GM23248 (cell line): ENCODE data around the gene LRBA.

Experiments used
- EZH2 ChIP-seq: fragments of 200-600 bp; sonication (generic); IDR thresholded peaks from 2 replicates; pipeline ENCODE4 v1.6.1; 2018; ENCODE audit warnings: antibody characterized with exemption, mild to moderate bottlenecking; ENCODE audit not compliant: insufficient read depth, poor library complexity, severe bottlenecking
- EZH2phosphoT487 ChIP-seq: fragments of 200-600 bp; sonication (generic); IDR thresholded peaks from 2 replicates; pipeline ENCODE4 v1.6.1; 2018; ENCODE audit warnings: antibody characterized with exemption, moderate library complexity, mild to moderate bottlenecking, low read depth; ENCODE audit not compliant: insufficient read depth

GRCh38 chr4:150949342-150949741 is 65.7 kb downstream of the LRBA start:
- TF ChIP-seq EZH2, result no peak
- no peak for TF ChIP-seq EZH2phosphoT487
